Measurements from ENCODE around the gene SLITRK1.

The SLITRK1 gene

GRCh38 chr13:83839146-83839545, 43.1 kb downstream of the SLITRK1 start:
- no peaks in the 10 kb centered on the region for H3K79me2 ChIP-seq (ENCODE audit: insufficient read depth, low read length)
- no peaks in the 10 kb centered on the region for H4K20me1 ChIP-seq (ENCODE audit: insufficient read depth, low read length)
- no peaks in the 10 kb centered on the region for H3K4me1 ChIP-seq (ENCODE audit: insufficient read depth, low read length)
- no peak overlapping the region for H3K27ac ChIP-seq (ENCODE audit: low read length)
- peak overlapping the region; percentile 15; the same call in 1 of the 2 replicates for H2AFZ ChIP-seq (ENCODE audit: low read depth, low read length)
- no peak for ATAC-seq (ENCODE audit: insufficient read depth, low read depth)
- no peak overlapping the region for H3K4me2 ChIP-seq (ENCODE audit: insufficient read depth, low read length)
- H3K36me3 ChIP-seq (ENCODE audit: insufficient read depth, low read length), result no peaks in the 10 kb centered on the region
- H3K4me3 ChIP-seq (ENCODE audit: low read depth in 1 of 2, low read length in 2 of 2), result no peak overlapping the region
- H3K9ac ChIP-seq (ENCODE audit: low read depth, low read length), result no peak overlapping the region
- no peak for DNase-seq
- no peak for TF ChIP-seq EZH2 (IDR thresholded peaks at IDR 0.05; ENCODE audit: borderline replicate concordance, low read depth, low read length, severe bottlenecking)
- TF ChIP-seq, protein P1, sequence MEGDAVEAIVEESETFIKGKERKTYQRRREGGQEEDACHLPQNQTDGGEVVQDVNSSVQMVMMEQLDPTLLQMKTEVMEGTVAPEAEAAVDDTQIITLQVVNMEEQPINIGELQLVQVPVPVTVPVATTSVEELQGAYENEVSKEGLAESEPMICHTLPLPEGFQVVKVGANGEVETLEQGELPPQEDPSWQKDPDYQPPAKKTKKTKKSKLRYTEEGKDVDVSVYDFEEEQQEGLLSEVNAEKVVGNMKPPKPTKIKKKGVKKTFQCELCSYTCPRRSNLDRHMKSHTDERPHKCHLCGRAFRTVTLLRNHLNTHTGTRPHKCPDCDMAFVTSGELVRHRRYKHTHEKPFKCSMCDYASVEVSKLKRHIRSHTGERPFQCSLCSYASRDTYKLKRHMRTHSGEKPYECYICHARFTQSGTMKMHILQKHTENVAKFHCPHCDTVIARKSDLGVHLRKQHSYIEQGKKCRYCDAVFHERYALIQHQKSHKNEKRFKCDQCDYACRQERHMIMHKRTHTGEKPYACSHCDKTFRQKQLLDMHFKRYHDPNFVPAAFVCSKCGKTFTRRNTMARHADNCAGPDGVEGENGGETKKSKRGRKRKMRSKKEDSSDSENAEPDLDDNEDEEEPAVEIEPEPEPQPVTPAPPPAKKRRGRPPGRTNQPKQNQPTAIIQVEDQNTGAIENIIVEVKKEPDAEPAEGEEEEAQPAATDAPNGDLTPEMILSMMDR (IDR thresholded peaks at IDR 0.05; ENCODE audit: borderline replicate concordance, extremely low read depth, low read length, poor library complexity, severe bottlenecking), result no peak
- no peaks in the 10 kb centered on the region for H3K9me3 ChIP-seq (ENCODE audit: insufficient read depth, low read length, severe bottlenecking)
- H3K27me3 ChIP-seq (ENCODE audit: insufficient read depth, low read length, poor library complexity), result no peaks in the 10 kb centered on the region

DNA sequence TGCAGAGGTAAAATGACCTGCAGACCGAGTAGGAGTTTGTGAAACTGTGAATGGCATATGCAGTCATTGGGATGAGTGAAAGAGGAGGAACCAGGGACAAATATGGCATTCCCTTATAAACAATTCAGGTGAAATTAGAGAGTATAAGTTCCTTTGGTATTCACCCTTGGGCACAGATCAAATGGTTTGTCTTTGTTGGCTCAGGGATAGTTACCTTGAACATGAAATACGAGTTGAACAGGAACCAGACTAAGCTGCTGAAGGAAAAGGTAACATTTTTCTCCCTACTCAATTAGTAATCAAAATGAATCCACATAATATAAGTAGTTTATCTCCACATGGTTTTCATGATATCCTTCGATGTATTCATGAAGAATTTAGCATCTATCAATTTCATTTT, 50.5 kb downstream of the SLITRK1 start:
- Histone ChIP-seq H3K79me2 (ENCODE audit: insufficient read depth, low read length) (no peaks in the 10 kb centered on the region), H3K9ac (ENCODE audit: low read depth, low read length) (no peak overlapping the region), H3K36me3 (ENCODE audit: insufficient read depth, low read length) (no peaks in the 10 kb centered on the region), H2AFZ (ENCODE audit: low read depth, low read length) (no peak overlapping the region), H3K27ac (ENCODE audit: low read length) (no peak overlapping the region), H3K4me3 (ENCODE audit: low read depth in 1 of 2, low read length in 2 of 2) (no peak overlapping the region), H3K27me3 (ENCODE audit: insufficient read depth, low read length, poor library complexity) (no peaks in the 10 kb centered on the region), H3K4me2 (ENCODE audit: insufficient read depth, low read length) (no peak overlapping the region), H3K4me1 (ENCODE audit: insufficient read depth, low read length) (no peaks in the 10 kb centered on the region), H4K20me1 (ENCODE audit: insufficient read depth, low read length) (no peaks in the 10 kb centered on the region), H3K9me3 (ENCODE audit: insufficient read depth, low read length, severe bottlenecking) (no peaks in the 10 kb centered on the region)
- TF ChIP-seq, protein P1 (IDR thresholded peaks at IDR 0.05; ENCODE audit: borderline replicate concordance, extremely low read depth, low read length, poor library complexity, severe bottlenecking), result no peak
- TF ChIP-seq EZH2 (IDR thresholded peaks at IDR 0.05; ENCODE audit: borderline replicate concordance, low read depth, low read length, severe bottlenecking), result no peak
- ATAC-seq (ENCODE audit: insufficient read depth, low read depth) (no peak), DNase-seq (no peak)

GRCh38 chr13:83829810-83830209, 52.5 kb downstream of the SLITRK1 start:
- H4K20me1 ChIP-seq (ENCODE audit: insufficient read depth, low read length), result no peaks in the 10 kb centered on the region
- no peaks in the 10 kb centered on the region for H3K27me3 ChIP-seq (ENCODE audit: insufficient read depth, low read length, poor library complexity)
- H2AFZ ChIP-seq (ENCODE audit: low read depth, low read length), result peak overlapping the region; percentile 65
- no peak for TF ChIP-seq EZH2 (IDR thresholded peaks at IDR 0.05; ENCODE audit: borderline replicate concordance, low read depth, low read length, severe bottlenecking)
- TF ChIP-seq, protein P1 (IDR thresholded peaks at IDR 0.05; ENCODE audit: borderline replicate concordance, extremely low read depth, low read length, poor library complexity, severe bottlenecking), result no peak
- no peak overlapping the region for H3K4me3 ChIP-seq (ENCODE audit: low read depth in 1 of 2, low read length in 2 of 2)
- H3K4me2 ChIP-seq (ENCODE audit: insufficient read depth, low read length), result no peak overlapping the region
- H3K9ac ChIP-seq (ENCODE audit: low read depth, low read length), result no peak overlapping the region
- H3K4me1 ChIP-seq (ENCODE audit: insufficient read depth, low read length), result no peaks in the 10 kb centered on the region
- no peaks in the 10 kb centered on the region for H3K9me3 ChIP-seq (ENCODE audit: insufficient read depth, low read length, severe bottlenecking)
- no peak for DNase-seq
- H3K27ac ChIP-seq (ENCODE audit: low read length), result no peak overlapping the region
- no peak for ATAC-seq (ENCODE audit: insufficient read depth, low read depth)
- no peaks in the 10 kb centered on the region for H3K36me3 ChIP-seq (ENCODE audit: insufficient read depth, low read length)
- H3K79me2 ChIP-seq (ENCODE audit: insufficient read depth, low read length), result no peaks in the 10 kb centered on the region

- DNase-seq, result no peak
- no peak for TF ChIP-seq EZH2 (IDR thresholded peaks at IDR 0.05; ENCODE audit: borderline replicate concordance, low read depth, low read length, severe bottlenecking)
- TF ChIP-seq, protein P1 (IDR thresholded peaks at IDR 0.05; ENCODE audit: borderline replicate concordance, extremely low read depth, low read length, poor library complexity, severe bottlenecking), result no peak
- no peak overlapping the region for H3K4me3 ChIP-seq (ENCODE audit: low read depth in 1 of 2, low read length in 2 of 2)
- H3K9ac ChIP-seq (ENCODE audit: low read depth, low read length), result no peak overlapping the region
- H3K36me3 ChIP-seq (ENCODE audit: insufficient read depth, low read length), result peaks cover 6% of the 10 kb centered on the region; the same call in 1 of the 2 replicates
- no peak for ATAC-seq (ENCODE audit: insufficient read depth, low read depth)
- H3K4me2 ChIP-seq (ENCODE audit: insufficient read depth, low read length), result no peak overlapping the region
- no peaks in the 10 kb centered on the region for H4K20me1 ChIP-seq (ENCODE audit: insufficient read depth, low read length)
- H3K27me3 ChIP-seq (ENCODE audit: insufficient read depth, low read length, poor library complexity), result no peaks in the 10 kb centered on the region
- H3K27ac ChIP-seq (ENCODE audit: low read length), result no peak overlapping the region
- peaks cover 22% of the 10 kb centered on the region for H3K9me3 ChIP-seq (ENCODE audit: insufficient read depth, low read length, severe bottlenecking)
- no peak overlapping the region for H2AFZ ChIP-seq (ENCODE audit: low read depth, low read length)
- no peaks in the 10 kb centered on the region for H3K79me2 ChIP-seq (ENCODE audit: insufficient read depth, low read length)
- H3K4me1 ChIP-seq (ENCODE audit: insufficient read depth, low read length), result no peaks in the 10 kb centered on the region
These were observed 54.9 kb downstream of the SLITRK1 start for GRCh38 chr13:83827338-83827737.
